Measurements from ENCODE around the gene PARP14. TPM values are rescaled to one million over a fixed set of nuclear protein-coding genes. Genes with fewer than 3 reads are reported as not detected.

The PARP14 gene
- total RNA-seq, 2 experiments from 2014 or later, result 29.0 to 31.6 TPM

DNA sequence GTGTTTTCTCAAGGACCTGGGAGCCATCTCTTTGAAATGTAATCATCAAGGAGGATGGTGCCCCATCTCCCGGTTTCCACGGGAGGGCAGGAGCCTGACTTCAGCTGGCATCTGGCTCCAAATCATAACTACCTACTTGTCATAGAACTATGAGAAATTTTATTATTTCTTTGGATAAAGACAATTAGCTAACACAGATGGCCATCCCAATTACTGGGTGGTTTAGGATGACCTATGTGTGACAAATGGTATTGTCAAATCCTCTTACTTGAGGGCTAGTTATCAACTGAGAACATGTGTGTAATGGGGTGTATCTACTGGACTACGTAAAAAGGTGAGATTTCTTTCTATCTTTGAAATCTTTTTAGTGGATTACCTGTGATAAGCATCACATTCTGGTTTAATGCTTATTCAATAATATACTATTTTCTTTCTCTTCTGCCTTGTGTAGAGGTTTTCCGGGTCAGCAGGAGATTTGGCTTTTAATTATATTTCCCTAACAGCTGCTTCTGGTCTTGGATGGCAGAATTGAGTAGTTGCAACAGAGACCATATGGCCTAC is 15.3 kb upstream of the PARP14 start:
- no peak overlapping the region for H3K27ac ChIP-seq (ENCODE audit: low read depth in 1 of 2, low read length in 2 of 2)
- Mint-ChIP-seq H3K36me3 (ENCODE audit: low read depth) (no peaks in the 10 kb centered on the region), H3K27me3 (no peaks in the 10 kb centered on the region), H3K9me3 (no peaks in the 10 kb centered on the region), H3K4me3 (no peak overlapping the region), H3K27ac (no peak overlapping the region), H3K4me1 (ENCODE audit: low read depth) (no peaks in the 10 kb centered on the region)
- no peak for ATAC-seq (ENCODE audit: poor library complexity)
- ChIA-PET CTCF (no interaction called here), POLR2A (no interaction called here)
- TF ChIP-seq, protein P1, sequence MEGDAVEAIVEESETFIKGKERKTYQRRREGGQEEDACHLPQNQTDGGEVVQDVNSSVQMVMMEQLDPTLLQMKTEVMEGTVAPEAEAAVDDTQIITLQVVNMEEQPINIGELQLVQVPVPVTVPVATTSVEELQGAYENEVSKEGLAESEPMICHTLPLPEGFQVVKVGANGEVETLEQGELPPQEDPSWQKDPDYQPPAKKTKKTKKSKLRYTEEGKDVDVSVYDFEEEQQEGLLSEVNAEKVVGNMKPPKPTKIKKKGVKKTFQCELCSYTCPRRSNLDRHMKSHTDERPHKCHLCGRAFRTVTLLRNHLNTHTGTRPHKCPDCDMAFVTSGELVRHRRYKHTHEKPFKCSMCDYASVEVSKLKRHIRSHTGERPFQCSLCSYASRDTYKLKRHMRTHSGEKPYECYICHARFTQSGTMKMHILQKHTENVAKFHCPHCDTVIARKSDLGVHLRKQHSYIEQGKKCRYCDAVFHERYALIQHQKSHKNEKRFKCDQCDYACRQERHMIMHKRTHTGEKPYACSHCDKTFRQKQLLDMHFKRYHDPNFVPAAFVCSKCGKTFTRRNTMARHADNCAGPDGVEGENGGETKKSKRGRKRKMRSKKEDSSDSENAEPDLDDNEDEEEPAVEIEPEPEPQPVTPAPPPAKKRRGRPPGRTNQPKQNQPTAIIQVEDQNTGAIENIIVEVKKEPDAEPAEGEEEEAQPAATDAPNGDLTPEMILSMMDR (IDR thresholded peaks at IDR 0.05), result no peak
- no peaks in the 10 kb centered on the region for H3K36me3 ChIP-seq (ENCODE audit: insufficient read depth, low read length)
- no peak for DNase-seq
- no peaks in the 10 kb centered on the region for H3K4me1 ChIP-seq (ENCODE audit: insufficient read depth, low read length)
- no peaks in the 10 kb centered on the region for H3K27me3 ChIP-seq (ENCODE audit: control insufficient read depth in 1 of 2, insufficient read depth in 2 of 2, low read length in 2 of 2)
- intact Hi-C loops (cut with DNase I, micrococcal nuclease), result no loop called here
- no peaks in the 10 kb centered on the region for H3K9me3 ChIP-seq (ENCODE audit: control insufficient read depth in 1 of 2, insufficient read depth in 1 of 2, low read length in 2 of 2)
- no peak overlapping the region for H3K4me3 ChIP-seq (ENCODE audit: low read length)

DNA sequence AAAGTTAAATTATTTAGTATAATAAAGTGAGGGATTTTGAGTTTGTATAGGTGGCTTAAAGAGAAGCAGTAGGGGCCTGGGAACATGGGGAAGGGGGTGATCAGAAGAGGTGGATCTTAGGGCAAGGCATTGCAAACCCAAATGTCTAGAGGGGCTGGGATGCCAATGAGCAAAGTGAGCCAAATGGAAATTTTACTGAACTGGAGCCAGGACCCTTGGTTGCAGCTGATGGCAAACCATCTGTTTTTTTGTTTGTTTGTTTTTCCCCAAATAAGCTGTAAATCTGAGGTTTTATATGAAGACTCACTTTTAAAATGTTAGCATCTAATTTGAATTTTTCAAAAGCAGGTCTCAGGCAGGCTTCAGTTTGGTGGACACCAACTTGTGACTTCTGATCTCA is 14.8 kb upstream of the PARP14 start:
- intact Hi-C loops (cut with DNase I, micrococcal nuclease), result no loop called here
- DNase-seq, result no peak
- POLR2A ChIA-PET, result no interaction called here
- Histone ChIP-seq H3K9me3 (ENCODE audit: control insufficient read depth in 1 of 2, insufficient read depth in 1 of 2, low read length in 2 of 2) (no peaks in the 10 kb centered on the region), H3K4me1 (ENCODE audit: insufficient read depth, low read length) (no peaks in the 10 kb centered on the region), H3K4me3 (ENCODE audit: low read length) (no peak overlapping the region), H3K27me3 (ENCODE audit: control insufficient read depth in 1 of 2, insufficient read depth in 2 of 2, low read length in 2 of 2) (no peaks in the 10 kb centered on the region), H3K36me3 (ENCODE audit: insufficient read depth, low read length) (no peaks in the 10 kb centered on the region), H3K27ac (ENCODE audit: low read depth in 1 of 2, low read length in 2 of 2) (no peak overlapping the region)
- CTCF ChIA-PET, result no interaction called here
- no peaks in the 10 kb centered on the region for H3K9me3 Mint-ChIP-seq
- ATAC-seq (ENCODE audit: poor library complexity), result no peak
- no peaks in the 10 kb centered on the region for H3K36me3 Mint-ChIP-seq (ENCODE audit: low read depth)
- no peak overlapping the region for H3K4me3 Mint-ChIP-seq
- H3K27ac Mint-ChIP-seq, result no peak overlapping the region
- no peaks in the 10 kb centered on the region for H3K4me1 Mint-ChIP-seq (ENCODE audit: low read depth)
- H3K27me3 Mint-ChIP-seq, result no peaks in the 10 kb centered on the region
- TF ChIP-seq, protein P1 (IDR thresholded peaks at IDR 0.05), result no peak

DNA sequence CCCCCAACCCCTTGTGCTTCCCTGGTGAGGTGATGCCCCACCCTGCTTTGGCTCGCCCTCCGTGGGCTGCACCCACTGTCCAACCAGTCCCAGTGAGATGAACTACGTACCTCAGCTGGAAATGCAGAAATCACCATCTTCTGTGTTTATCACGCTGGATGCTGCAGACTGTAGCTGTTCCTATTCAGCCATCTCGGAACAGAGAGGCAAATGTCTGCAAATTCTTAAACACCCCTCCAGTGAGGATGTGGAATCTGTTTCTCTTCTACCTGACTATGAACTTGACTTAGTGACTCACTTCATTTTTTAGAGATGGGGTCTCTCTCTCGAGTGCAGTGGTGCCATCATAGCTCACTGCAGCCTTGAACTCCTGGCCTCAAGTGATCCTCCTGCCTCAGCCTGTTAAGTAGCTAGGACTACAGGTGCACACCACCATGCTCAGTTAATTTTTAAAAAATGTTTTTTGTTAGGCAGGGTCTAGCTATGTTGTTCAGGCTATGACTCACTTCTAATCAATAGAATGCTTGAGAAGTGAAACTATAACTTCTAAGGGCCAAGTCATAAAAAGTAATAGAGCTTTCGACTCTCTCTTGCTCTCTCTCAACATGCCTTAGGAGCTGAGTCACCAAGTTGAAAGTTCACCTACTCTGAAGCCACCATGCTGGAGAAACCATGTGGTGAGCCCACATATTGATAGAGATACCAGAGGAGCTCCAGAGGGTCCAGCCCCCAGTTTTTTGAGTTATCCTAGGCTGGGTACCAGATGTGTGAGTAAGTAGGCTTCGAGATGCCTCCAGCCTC is 11.5 kb upstream of the PARP14 start:
- no peaks in the 10 kb centered on the region for H3K9me3 Mint-ChIP-seq
- Histone ChIP-seq H3K27me3 (ENCODE audit: control insufficient read depth in 1 of 2, insufficient read depth in 2 of 2, low read length in 2 of 2) (no peaks in the 10 kb centered on the region), H3K4me1 (ENCODE audit: insufficient read depth, low read length) (no peaks in the 10 kb centered on the region), H3K4me3 (ENCODE audit: low read length) (no peak overlapping the region), H3K27ac (ENCODE audit: low read depth in 1 of 2, low read length in 2 of 2) (no peak overlapping the region), H3K9me3 (ENCODE audit: control insufficient read depth in 1 of 2, insufficient read depth in 1 of 2, low read length in 2 of 2) (no peaks in the 10 kb centered on the region), H3K36me3 (ENCODE audit: insufficient read depth, low read length) (no peaks in the 10 kb centered on the region)
- no peaks in the 10 kb centered on the region for H3K36me3 Mint-ChIP-seq (ENCODE audit: low read depth)
- ChIA-PET POLR2A (interaction anchor here (1.4 kb wide), 1 partner anchor 112 kb away, joined by 3 read pairs; no protein-coding TSS in a partner anchor), CTCF (interaction anchor here (1.2 kb wide), 1 partner anchor 10 kb away, joined by 4 read pairs; no protein-coding TSS in a partner anchor)
- DNase-seq, result no peak
- no peak overlapping the region for H3K4me3 Mint-ChIP-seq
- intact Hi-C loops (cut with DNase I, micrococcal nuclease), result no loop called here
- no peak overlapping the region for H3K27ac Mint-ChIP-seq
- no peaks in the 10 kb centered on the region for H3K27me3 Mint-ChIP-seq
- ATAC-seq (ENCODE audit: poor library complexity), result no peak
- TF ChIP-seq, protein P1 (IDR thresholded peaks at IDR 0.05), result no peak
- H3K4me1 Mint-ChIP-seq (ENCODE audit: low read depth), result no peaks in the 10 kb centered on the region
